GM19328 (cell line): ENCODE results near the gene CCNE1.
"Not testable (repeated sequence)": the region's sequence is repeated elsewhere in the genome, so short reads cannot be mapped to it uniquely, and the experiment has no call there.

Experiments used
- ATAC-seq: cut with Tn5 transposase; IDR thresholded peaks from one replicate; pipeline ENCODE4 v1.9.1; 2021; ENCODE audit warnings: mild to moderate bottlenecking, moderate library complexity; ENCODE audit not compliant: unreplicated experiment

CCNE1 gene

DNA sequence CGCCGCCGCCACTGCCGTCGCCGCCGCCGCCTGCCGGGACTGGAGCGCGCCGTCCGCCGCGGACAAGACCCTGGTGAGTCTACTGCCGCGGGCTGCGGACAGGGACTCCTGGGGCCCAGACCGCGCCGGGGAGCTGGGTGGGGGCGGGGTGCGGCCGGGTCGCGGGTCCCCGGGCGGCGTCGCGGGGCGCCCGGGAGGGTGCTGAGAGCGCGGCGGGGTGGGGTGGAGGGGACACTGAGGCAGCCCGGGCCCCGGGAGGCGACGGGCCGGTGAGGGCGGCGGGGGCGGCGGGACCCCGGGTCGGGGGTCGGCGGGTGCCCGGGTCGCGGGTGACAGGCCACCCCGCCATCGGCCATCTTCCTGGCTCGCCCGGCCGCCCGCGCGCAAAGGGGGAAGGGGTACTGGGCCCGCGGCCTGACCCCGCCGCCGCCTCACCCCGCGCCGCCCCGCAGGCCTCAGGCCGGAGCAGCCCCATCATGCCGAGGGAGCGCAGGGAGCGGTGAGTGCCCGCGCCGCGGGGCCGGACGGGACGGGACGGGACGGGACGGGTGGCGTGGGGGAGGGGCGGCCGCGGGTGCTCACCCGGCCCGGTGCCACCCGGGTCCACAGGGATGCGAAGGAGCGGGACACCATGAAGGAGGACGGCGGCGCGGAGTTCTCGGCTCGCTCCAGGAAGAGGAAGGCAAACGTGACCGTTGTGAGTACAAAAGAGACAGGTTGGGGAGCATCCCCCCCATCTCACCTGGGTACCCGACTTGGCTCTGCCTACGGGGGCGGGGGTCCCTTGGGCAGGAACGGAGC, 489 bp downstream of the CCNE1 start:
- ATAC-seq: peak; percentile 10

DNA sequence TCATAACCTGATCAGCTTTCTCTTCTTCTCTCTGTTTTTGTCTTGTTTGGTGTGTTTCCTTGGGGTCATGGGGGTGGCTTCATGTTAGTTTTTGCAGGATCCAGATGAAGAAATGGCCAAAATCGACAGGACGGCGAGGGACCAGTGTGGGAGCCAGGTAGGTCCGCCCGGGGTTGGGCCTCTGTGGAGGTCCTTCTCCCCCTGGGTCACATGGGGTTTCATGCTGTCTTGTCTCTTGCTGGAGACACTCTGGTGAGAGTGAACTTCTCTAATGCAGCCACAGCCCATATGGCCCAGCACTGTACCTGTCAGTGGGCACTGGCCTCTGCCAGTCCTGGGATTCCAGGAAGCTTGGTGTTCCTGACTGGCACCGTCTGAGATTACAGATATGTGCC, 1.1 kb downstream of the CCNE1 start:
- no peak for ATAC-seq

DNA sequence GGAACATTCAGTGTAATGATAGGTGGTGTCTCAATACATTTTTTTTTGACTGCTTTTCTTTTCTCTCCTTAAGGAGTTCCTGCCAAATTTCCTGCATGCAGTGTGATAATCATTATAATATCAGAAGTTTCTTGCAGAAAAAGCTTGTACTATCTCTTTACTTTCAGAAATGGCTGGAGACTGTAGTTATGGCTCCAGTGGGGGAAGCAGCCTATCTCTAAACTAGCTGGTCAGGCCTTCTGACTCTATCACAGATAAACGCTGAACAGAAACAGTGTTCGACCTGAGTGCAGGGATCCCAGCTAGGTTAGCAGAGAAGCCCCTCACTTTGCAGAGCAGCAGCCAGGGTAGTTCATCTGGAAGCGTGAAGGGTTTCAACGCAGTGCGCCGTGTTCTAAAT, 1.9 kb downstream of the CCNE1 start:
- ATAC-seq: no peak

DNA sequence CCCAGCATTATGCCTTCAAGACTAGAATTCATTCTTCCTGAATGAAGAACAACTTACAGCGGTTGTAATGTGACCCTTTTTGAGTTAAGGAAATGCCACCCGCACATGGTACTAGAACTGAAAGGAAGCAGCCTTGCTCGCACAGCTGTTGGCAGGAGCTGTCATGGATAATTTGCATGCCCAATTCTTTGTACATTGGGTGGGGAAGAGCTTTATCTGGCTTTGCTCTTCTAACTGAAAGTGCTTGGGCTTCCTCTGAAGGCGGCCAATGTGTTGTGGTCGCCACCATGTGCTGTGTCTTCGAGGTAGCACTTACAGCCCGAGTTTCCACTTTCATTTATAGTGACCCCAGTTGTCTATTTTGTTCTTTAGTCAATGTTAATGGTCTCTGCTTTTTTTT, 3.4 kb downstream of the CCNE1 start:
- ATAC-seq: no peak

DNA sequence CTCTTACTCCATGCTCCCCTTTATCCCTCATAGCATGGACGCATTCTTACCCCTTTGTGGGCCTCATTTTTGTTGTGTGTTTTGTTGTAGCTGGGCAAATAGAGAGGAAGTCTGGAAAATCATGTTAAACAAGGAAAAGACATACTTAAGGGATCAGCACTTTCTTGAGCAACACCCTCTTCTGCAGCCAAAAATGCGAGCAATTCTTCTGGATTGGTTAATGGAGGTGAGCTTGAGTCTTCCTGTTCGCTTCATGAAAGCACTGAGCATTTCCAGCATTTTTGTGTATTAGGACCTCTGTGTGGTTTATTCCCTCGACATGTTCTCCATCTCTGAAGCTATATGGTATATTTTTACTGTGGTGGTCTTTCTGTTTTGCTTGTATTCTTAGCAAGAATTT, 5.5 kb downstream of the CCNE1 start:
- no peak for ATAC-seq

DNA sequence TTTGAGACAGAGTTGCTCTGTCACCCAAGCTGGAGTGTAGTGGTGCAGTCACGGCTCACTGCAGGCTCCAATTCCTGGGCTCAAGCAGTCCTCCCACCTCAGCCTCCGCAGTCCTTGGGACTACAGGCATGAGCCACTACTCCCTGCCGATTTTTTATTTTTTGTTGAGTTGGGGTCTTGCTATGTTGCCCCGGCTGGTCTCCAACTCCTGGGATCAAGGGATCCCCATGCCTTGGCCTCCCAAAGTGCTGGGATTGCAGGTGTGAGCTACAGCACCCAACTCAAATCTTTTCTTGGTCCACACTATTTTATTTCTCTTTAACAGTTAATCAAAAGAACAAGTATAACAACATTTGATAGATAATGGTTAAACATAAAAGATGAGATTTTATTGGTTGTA, 7.5 kb downstream of the CCNE1 start:
- no peak for ATAC-seq

DNA sequence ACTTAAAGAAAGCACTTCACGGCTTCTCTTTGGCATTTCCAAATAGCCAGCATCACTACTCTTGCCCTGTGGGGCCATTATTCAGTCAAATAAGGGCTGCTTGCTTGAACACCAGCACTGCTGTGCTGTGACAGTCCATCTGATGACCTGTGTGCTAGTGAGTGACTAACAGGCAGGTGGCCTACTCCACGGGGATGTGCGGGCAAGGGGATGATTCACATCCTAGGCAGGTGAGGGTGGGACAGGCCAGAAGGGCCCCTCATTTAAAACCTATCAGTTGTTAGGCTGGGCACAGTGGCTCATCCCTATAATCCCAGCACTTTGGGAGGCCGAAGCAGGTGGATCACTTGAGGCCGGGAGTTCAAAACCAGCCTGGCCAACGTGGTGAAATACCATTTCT, 8.2 kb downstream of the CCNE1 start:
- no peak for ATAC-seq

DNA sequence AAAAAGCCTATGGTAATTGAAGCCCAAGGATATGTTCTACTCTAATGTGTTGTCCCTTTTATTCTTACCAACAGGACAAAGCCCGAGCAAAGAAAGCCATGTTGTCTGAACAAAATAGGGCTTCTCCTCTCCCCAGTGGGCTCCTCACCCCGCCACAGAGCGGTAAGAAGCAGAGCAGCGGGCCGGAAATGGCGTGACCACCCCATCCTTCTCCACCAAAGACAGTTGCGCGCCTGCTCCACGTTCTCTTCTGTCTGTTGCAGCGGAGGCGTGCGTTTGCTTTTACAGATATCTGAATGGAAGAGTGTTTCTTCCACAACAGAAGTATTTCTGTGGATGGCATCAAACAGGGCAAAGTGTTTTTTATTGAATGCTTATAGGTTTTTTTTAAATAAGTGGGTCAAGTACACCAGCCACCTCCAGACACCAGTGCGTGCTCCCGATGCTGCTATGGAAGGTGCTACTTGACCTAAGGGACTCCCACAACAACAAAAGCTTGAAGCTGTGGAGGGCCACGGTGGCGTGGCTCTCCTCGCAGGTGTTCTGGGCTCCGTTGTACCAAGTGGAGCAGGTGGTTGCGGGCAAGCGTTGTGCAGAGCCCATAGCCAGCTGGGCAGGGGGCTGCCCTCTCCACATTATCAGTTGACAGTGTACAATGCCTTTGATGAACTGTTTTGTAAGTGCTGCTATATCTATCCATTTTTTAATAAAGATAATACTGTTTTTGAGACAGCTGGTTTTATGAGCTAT, 12.0 kb downstream of the CCNE1 start:
- no peak for ATAC-seq

DNA sequence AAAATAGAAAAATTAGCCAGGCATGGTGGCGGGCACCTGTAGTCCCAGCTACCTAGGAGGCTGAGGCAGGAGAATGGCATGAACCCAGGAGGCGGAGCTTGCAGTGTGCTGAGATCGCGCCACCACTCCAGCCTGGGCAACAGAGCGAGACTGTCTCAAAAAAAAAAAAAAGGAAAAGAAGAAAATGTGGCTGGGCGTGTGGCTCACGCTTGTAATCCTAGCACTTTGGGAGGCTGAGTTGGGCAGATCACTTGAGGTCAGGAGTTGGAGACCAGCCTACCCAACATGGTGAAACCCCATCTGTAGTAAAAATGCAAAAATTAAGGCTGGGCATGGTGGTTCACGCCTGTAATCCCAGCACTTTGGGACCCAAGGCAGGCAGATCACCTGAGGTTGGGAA, 13.5 kb downstream of the CCNE1 start:
- ATAC-seq: not testable (repeated sequence)

DNA sequence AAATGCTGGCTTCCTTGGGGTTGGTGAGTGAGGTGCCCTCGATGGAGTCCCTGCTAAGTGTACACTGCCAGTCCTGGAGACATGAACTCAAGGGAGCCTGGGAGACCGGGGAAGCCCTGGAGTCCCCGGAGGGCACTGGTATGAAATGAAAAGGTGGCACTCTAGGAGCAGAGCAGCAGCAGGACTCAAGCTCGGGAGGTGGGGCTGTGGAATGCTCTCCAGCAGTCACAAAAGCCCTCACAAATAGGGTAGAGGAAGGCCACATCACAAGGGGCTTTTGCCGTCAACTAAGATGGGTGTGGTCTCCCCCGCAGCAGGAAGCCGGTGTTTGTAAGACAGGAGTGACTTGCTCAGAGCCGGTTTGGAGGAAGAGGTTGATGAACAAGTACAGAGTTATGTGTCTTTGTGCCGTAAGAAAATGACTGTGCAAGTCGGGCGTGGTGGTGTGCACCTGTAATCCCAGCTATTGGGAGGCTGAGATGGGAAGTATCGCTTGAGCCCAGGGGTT, 19.3 kb downstream of the CCNE1 start:
- ATAC-seq: no peak

DNA sequence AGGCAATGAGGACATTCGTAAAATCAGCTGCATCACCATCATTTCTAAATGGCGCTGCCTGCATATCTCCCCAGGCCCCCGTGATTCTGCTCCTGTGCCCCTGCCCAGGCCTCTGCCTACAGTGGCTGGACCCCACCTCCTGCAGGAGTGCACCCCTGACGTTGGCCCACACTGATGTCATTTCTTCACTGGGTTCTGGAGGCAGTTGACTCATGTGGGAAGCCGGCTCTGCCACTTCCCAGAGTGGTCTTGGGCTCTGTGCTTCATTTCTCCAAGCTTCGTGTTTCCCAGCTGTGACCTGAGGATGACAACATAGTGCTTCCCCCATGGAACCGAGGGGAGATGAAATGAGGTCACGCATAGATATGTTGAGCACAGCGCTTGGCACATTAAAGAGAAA, 19.9 kb downstream of the CCNE1 start:
- ATAC-seq: no peak

DNA sequence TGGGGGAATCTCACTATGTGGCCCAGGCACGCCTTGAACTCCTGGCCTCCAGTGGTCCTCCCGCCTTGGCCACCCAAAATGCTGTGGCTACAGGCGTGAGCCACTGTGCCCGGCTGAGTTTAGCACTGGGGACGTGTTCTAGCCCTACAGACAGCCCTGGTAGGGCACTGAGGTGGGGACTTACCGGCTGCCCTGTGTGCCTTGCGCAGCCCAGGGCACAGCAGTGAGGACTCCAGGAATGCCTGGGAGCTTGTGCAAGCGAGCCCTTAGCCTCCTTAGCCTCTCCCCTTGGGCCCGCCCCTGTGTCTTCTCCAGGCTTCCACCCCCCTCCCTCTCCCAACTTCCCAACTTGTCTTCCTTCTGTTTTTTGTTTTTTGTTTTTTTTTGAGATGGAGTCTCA, 21.0 kb downstream of the CCNE1 start:
- no peak for ATAC-seq

DNA sequence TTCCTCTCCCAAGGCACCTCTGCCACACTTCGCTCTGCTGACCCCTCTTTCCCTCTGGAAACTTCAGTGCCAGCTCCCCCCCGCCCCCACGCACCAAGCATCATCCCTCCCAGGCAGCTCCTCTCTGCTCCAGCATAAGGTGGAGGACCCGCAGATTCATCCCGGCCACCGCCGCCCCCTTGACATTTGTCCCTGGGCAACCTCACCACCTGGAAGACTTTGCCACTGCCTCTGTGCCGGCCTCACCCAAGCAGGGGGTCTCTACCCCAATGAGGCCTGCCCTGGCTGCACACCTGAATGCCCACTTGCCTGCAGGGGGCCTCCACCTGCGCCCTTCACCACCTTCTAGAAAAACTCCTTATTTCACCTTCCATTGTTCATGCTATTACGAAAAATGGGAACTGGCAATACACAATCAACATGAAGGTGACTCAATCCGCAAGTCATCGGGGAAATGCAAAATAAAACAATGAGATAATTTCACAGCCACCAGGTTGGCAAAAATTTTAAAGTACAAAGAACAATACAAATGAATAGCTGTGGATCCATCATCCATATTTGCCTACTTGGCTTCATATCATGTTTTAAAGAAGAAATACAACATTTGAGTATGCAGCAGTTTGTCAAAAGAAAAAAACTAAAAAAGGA, 21.9 kb downstream of the CCNE1 start:
- no peak for ATAC-seq

DNA sequence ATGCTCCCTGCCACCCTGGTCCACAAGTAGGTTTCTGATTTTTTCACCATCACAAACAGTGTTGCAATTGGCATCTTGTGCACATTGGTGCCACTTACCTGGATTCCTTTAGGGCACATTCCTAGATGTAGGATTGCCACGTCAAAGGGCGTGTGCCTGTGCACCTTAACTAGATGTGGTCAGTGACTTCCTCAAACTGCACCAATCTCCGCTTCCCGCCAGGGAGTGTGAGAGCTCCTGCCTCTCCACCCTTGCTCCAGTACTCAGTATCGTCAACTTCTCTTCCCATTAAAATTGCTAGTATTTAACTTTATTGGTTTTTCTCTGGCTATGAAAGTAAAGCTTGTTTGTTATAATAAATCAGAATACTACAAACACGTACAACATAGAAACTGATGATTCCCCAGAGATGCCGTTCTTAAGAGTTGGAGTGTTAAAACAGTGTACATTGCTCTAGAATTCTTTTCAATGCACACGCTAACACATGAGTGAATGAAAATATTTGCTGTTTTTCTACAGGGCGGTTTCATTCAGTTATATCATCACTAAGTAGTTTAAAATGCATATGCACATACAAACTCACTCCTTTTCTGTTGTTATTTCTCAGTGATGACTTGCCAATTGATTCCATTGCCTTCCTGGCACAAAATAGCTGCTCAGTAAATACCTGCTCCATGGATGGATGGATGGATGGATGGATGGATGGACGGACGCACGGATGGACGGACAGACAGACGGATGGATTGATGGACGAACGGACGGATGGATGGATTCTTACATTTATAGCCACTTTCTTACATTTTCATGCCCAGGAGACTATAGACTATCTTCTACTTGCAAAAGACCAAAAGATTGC, 23.4 kb downstream of the CCNE1 start:
- no peak for ATAC-seq

DNA sequence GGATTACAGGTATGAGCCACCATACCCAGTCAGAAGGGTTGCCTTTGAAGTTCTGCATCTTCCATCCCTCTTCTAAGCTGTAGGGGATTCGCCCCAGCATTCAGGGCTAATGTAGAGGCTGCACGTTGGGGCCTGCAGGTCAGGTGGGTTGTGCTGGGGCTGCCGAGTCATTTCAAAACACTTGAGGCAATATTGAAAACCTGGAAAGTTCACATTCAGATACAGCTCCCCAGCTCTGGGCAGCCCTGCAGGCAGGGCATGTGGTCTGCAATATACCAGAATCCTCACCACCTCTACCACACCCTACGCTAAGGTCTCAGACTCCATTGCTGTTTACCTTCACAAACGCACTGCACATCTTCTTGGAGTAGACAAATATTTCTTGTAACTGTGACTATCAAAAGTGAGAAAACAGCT, 24.6 kb downstream of the CCNE1 start:
- ATAC-seq: peak; percentile 45

DNA sequence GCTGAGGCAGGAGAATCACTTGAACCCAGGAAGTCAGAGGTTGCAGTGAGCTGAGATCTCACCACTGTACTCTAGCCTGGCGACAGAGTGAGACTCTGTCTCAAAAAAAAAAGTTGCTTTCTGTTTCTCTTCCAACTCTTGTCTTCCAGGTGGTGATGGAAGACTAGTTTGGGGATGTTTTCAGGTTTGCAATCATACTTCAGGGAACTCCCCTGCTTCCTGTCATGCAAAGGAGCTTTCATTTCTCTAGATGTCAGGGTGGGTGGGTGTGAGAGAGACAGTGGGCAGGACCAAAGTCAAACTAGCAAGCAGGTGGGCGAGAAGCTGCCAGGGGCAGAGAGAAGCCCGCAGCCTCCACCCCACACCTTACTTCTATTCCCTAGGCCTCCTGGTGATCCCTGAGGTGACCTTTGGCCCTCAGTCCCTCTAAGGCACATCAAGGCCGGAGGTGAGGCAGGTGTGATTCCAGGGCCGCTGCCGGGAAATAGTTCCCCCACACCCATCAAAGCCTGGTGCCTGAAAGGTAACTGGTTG, 25.7 kb downstream of the CCNE1 start:
- peak; percentile 60 for ATAC-seq

DNA sequence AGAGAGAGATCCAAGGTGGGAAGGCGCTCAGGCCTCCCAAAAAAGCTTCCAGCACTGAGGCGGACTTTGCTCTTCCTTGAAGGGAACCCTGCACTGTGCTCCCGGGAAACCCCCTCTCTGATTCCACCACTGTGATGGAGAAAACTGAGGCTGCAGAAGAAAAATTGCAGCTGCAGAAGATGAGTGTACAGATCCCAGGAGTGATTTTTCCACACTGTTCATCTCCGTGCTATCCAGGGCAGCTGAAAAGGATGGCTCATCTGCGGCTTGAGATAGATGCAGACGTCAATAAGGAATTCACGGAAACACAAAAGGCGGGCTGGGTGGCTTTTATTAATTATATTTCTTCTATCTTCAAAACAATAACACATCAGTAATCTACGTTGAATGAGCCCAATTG, 26.2 kb downstream of the CCNE1 start:
- no peak for ATAC-seq

DNA sequence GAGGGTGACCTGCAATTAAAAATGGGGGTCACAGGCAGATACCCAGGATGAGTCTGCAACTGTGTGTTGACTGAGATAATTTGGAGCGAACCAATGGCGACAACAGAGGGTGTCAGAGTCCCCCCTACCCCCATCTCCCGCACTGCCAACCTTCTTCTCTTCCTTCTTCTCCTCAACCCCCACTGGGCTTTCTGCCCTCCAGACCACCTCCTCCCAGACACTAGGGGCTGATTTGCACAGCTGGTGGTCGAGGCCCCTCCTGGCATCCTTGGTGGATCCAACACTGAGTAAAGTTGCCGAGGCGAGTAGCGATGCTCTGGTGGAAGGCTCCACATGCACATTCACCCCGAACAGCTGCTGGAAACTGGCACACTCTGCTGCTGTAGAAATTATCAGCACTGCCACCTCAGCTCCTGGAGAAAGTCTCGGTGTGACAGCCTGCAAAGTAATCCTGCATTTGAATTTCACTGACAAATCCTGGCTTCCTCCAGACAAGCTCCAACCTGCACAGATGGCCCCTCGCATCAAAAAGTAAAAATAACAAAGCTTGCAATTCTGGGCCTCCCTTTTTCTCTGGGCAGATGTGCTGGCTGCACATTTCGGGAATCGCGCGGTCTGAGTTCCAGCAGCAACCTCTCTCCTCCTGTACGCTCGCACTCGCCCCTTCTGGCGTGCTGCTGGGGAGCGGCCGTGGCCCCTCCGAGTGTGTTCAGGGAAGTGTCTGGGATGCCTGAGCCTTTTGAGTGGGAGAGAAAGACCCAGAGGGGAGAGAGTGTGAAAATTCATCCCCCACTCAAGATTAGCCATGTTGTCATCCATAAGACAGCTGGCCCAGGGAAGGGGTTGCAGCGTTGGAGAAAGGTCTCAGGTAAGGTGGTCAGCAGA, 28.5 kb downstream of the CCNE1 start:
- ATAC-seq: no peak

DNA sequence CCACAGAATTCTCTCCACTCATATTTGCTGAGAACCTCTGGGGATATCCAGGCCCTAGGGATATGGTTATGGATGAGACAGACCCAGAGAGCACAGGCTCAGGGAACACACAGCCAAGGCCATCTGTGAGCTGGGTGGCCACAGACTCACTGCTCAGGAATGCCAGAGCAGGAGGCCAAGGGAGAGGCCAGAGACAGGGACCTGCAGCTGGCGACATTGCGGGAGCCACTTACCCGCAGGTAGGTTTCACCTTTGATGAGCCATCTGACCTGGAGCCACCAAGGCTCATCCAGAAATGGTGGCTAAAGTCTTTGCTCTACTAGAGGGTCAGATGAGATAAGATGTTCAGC, 29.4 kb downstream of the CCNE1 start:
- ATAC-seq: no peak
